Type B pancreatic cell (in vitro differentiated cells): ENCODE results near the gene COL8A2. TPM values are rescaled to one million over a fixed set of nuclear protein-coding genes. Genes with fewer than 3 reads are reported as not detected.

ENCODE experiments used
- DNase-seq: peaks from one replicate; pipeline ENCODE4 v3.0.0; 2021; ENCODE audit warnings: mixed read lengths; ENCODE audit not compliant: unreplicated experiment; ENCODE audit errors: extremely low spot score
- H3K27ac Mint-ChIP-seq: 2 replicates; pipeline ENCODE4 v1.8.0; 2021; ENCODE audit warnings: mild to moderate bottlenecking, mixed read lengths
- H3K27me3 Mint-ChIP-seq: 2 replicates; pipeline ENCODE4 v1.8.0; 2021; ENCODE audit warnings: mixed read lengths
- H3K36me3 Mint-ChIP-seq: 2 replicates; pipeline ENCODE4 v1.8.0; 2021; ENCODE audit warnings: mixed read lengths
- H3K4me1 Mint-ChIP-seq: one replicate; pipeline ENCODE4 v1.8.0; 2021; ENCODE audit warnings: mixed read lengths; ENCODE audit not compliant: unreplicated experiment
- H3K4me3 Mint-ChIP-seq: 2 replicates; pipeline ENCODE4 v1.8.0; 2021; ENCODE audit warnings: mild to moderate bottlenecking, mixed read lengths
- H3K9me3 Mint-ChIP-seq: 2 replicates; pipeline ENCODE4 v1.8.0; 2021; ENCODE audit warnings: mixed read lengths
- total RNA-seq: library from RNA; stranded (reverse); gene quantifications from 2 replicates; pipeline ENCODE4 v1.2.1, GENCODE V29; 2021; ENCODE audit warnings: low replicate concordance
- TF ChIP-seq, protein P1 (sequence below): fragments of 200-600 bp; sonication (generic); conservative IDR thresholded peaks from 2 replicates; pipeline ENCODE4 v1.5.0; 2021; ENCODE audit warnings: antibody characterized with exemption, mild to moderate bottlenecking

COL8A2 gene
- total RNA-seq, 1 donor from 2014 or later = 2.5 TPM

DNA sequence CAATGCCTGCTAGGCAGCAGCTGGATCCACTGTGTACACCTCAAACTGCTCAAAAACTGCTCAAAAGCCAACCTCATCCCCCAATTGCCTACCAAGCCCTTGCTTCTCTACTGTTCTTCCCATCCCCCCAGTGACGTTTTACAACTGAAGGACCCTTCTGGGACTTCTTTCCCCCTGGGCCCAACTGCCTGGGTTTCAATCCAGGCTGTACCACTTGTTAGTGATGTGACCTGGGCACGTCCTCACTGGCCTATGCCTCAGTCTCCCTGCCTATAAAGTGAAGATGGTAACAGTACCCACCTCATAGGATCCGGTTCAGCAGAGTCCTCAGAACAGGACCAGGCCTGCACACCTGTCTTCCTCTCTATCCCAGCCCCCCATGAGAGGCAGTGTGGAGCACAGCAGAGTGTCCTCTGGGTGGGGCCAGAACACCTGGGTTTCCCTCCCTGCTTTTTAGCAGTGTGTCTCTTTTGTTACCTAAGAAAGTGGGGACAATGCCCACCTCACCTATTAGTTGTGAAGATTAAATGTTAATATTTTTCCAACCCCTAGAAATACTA, 43.0 kb downstream of the COL8A2 start:
- Mint-ChIP-seq H3K4me1 (no peaks in the 10 kb centered on the region), H3K27ac (no peak overlapping the region), H3K27me3 (peaks cover 6% of the 10 kb centered on the region), H3K9me3 (no peaks in the 10 kb centered on the region), H3K36me3 (no peaks in the 10 kb centered on the region), H3K4me3 (no peak overlapping the region)
- TF ChIP-seq, protein P1, sequence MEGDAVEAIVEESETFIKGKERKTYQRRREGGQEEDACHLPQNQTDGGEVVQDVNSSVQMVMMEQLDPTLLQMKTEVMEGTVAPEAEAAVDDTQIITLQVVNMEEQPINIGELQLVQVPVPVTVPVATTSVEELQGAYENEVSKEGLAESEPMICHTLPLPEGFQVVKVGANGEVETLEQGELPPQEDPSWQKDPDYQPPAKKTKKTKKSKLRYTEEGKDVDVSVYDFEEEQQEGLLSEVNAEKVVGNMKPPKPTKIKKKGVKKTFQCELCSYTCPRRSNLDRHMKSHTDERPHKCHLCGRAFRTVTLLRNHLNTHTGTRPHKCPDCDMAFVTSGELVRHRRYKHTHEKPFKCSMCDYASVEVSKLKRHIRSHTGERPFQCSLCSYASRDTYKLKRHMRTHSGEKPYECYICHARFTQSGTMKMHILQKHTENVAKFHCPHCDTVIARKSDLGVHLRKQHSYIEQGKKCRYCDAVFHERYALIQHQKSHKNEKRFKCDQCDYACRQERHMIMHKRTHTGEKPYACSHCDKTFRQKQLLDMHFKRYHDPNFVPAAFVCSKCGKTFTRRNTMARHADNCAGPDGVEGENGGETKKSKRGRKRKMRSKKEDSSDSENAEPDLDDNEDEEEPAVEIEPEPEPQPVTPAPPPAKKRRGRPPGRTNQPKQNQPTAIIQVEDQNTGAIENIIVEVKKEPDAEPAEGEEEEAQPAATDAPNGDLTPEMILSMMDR = no peak
- no peak for DNase-seq

DNA sequence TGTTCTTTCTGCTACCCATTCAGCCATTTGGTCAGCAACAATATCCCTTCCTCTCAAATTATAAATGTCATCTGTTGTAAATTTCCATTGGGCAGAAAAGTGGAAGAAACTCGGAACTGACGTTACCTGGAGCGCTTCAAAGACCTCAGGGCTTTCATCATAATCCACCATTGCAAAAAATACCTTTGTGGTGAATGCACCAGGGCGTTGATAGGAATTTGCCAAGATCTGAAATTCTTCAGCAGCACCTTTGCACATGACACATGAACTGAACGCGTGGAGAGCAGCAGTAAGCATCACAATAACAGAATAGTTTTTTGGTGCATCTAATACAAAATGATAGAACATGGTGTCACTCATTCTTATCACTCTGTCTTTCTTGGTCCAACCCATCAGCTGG, 44.2 kb downstream of the COL8A2 start:
- no peak overlapping the region for H3K4me3 Mint-ChIP-seq
- no peaks in the 10 kb centered on the region for H3K4me1 Mint-ChIP-seq
- H3K27me3 Mint-ChIP-seq = peaks cover 6% of the 10 kb centered on the region
- no peaks in the 10 kb centered on the region for H3K9me3 Mint-ChIP-seq
- DNase-seq = no peak
- no peak overlapping the region for H3K27ac Mint-ChIP-seq
- no peaks in the 10 kb centered on the region for H3K36me3 Mint-ChIP-seq
- TF ChIP-seq, protein P1 = no peak

DNA sequence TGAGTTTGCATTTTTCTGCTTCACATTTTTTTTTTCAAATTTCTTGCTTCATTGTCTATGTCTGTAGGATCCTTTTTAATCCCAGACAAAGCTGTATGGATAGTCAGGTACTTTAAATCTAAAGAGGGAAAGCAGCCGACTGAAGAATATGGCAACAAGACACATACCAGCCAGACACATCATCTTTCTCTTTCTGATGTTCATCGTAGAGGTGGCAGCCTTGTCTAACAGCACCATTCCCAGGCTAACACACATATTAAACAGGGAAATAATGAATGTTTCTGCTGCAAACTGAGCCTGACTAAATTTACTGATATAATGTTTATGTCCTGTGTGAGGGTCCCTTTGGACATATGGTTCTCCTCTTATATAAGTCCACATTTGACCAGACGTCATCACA, 44.8 kb downstream of the COL8A2 start:
- TF ChIP-seq, protein P1 = no peak
- Mint-ChIP-seq H3K4me3 (no peak overlapping the region), H3K27me3 (peaks cover 6% of the 10 kb centered on the region), H3K4me1 (no peaks in the 10 kb centered on the region), H3K9me3 (no peaks in the 10 kb centered on the region), H3K27ac (no peak overlapping the region), H3K36me3 (no peaks in the 10 kb centered on the region)
- DNase-seq = no peak

DNA sequence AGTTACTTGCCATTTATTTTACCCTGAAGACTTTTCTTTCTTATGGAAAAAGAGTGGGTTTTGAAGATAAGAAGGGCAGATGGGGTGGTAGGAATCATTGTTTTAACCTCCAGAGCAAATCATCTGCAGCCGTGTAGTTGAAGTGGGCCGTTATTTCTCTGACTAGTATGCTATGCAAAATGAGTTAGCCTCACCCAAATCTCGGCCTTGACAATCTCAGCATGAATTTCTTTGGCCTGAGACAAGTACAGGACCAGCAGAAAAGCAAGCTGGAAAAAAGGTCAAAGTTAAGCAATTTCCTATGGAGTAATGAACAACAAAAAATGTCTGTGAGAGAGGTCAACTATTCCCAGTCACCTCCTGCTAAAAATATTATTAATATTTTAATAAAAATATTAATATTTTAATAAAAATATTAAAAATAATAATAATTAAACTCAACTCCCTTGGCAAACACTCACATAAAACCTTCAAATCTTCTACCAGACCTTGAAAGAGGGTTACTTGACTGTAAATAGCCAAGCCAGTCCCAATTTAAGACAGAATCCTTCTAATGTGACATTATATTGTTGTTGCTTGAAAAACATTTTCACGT, 47.9 kb downstream of the COL8A2 start:
- H3K27ac Mint-ChIP-seq = no peak overlapping the region
- H3K4me1 Mint-ChIP-seq = no peaks in the 10 kb centered on the region
- TF ChIP-seq, protein P1 = no peak
- no peaks in the 10 kb centered on the region for H3K36me3 Mint-ChIP-seq
- no peaks in the 10 kb centered on the region for H3K9me3 Mint-ChIP-seq
- peaks cover 2% of the 10 kb centered on the region for H3K27me3 Mint-ChIP-seq
- no peak overlapping the region for H3K4me3 Mint-ChIP-seq
- no peak for DNase-seq

DNA sequence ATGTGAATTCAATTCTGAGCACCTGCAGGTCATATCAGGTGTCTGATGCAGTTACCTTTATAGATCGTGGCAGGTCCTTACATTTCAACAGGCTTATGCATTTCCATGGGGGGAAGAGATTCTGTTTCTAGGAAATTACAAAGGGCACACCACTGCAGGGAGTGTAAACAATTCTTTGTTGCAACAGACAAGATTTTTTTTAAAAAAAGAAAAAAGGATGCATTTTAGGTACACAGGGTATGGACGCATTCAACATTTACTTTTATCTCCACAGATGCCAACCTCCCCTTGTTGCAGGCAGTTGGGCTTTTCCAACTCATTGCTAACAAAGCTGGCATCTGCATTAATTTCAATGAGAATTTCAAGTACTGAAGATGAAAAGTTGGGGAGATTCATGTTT, 54.7 kb downstream of the COL8A2 start:
- Mint-ChIP-seq H3K36me3 (no peaks in the 10 kb centered on the region), H3K27me3 (no peaks in the 10 kb centered on the region), H3K4me3 (no peak overlapping the region), H3K27ac (no peak overlapping the region), H3K9me3 (no peaks in the 10 kb centered on the region), H3K4me1 (no peaks in the 10 kb centered on the region)
- TF ChIP-seq, protein P1 = no peak
- DNase-seq = no peak
